GM21360 (cell line): ENCODE measurements around the gene NINJ1.
"Not testable (repeated sequence)": the region's sequence is repeated elsewhere in the genome, so short reads cannot be mapped to it uniquely, and the experiment has no call there.

Source experiments
- ATAC-seq: cut with Tn5 transposase; IDR thresholded peaks from one replicate; pipeline ENCODE4 v1.9.1; 2021; ENCODE audit warnings: mild to moderate bottlenecking, moderate library complexity; ENCODE audit not compliant: unreplicated experiment

NINJ1 gene

GRCh38 chr9:93120846-93121315, 13.2 kb downstream of the NINJ1 start:
- ATAC-seq = no peak

GRCh38 chr9:93119953-93120845, 13.9 kb downstream of the NINJ1 start:
- peak; percentile 79 for ATAC-seq

- no peak for ATAC-seq
These were observed 14.4 kb downstream of the NINJ1 start for GRCh38 chr9:93119703-93119952.

- ATAC-seq = no peak
These were observed 15.0 kb downstream of the NINJ1 start for GRCh38 chr9:93118863-93119702.

GRCh38 chr9:93117924-93118862, 15.9 kb downstream of the NINJ1 start:
- no peak for ATAC-seq

GRCh38 chr9:93117521-93117920, 16.5 kb downstream of the NINJ1 start:
- ATAC-seq = not testable (repeated sequence)

GRCh38 chr9:93116072-93116961, 17.7 kb downstream of the NINJ1 start:
- ATAC-seq = no peak

- ATAC-seq = no peak
These were observed 18.5 kb downstream of the NINJ1 start for GRCh38 chr9:93115486-93116071.

GRCh38 chr9:93114984-93115335, 19.1 kb downstream of the NINJ1 start:
- no peak for ATAC-seq

GRCh38 chr9:93114169-93114983, 19.7 kb downstream of the NINJ1 start:
- no peak for ATAC-seq

- no peak for ATAC-seq
These were observed 21.1 kb downstream of the NINJ1 start for GRCh38 chr9:93112864-93113389.

- no peak for ATAC-seq
These were observed 21.8 kb downstream of the NINJ1 start for GRCh38 chr9:93112116-93112863.

- no peak for ATAC-seq
These were observed 22.5 kb downstream of the NINJ1 start for GRCh38 chr9:93111371-93112115.

- ATAC-seq = no peak
These were observed 23.1 kb downstream of the NINJ1 start for GRCh38 chr9:93111001-93111370.

GRCh38 chr9:93110311-93110855, 23.7 kb downstream of the NINJ1 start:
- no peak for ATAC-seq

- no peak for ATAC-seq
These were observed 25.6 kb downstream of the NINJ1 start for GRCh38 chr9:93108291-93109041.
